KOPT-K1 (cell line): Measurements from ENCODE around the gene DNAI4.
"Not testable (repeated sequence)": the region's sequence is repeated elsewhere in the genome, so short reads cannot be mapped to it uniquely, and the experiment has no call there.

Experiments used
- H3K27ac ChIP-seq: fragments of 200-600 bp; sonication (generic); 2 replicates; pipeline ENCODE4 v1.5.1; 2016; ENCODE audit warnings: antibody characterized with exemption, mild to moderate bottlenecking, low read depth, low read length; ENCODE audit not compliant: poor library complexity, severe bottlenecking
- H3K36me3 ChIP-seq: fragments of 200-600 bp; sonication (generic); 2 replicates; pipeline ENCODE4 v1.5.1; 2017; ENCODE audit warnings: antibody characterized with exemption, mild to moderate bottlenecking, low read length, moderate library complexity; ENCODE audit not compliant: insufficient read depth
- H3K9me3 ChIP-seq: fragments of 200-600 bp; sonication (generic); 2 replicates; pipeline ENCODE4 v1.5.1; 2017; ENCODE audit warnings: antibody characterized with exemption, low read length, mild to moderate bottlenecking; ENCODE audit not compliant: insufficient read depth, poor library complexity, severe bottlenecking

The DNAI4 gene

DNA sequence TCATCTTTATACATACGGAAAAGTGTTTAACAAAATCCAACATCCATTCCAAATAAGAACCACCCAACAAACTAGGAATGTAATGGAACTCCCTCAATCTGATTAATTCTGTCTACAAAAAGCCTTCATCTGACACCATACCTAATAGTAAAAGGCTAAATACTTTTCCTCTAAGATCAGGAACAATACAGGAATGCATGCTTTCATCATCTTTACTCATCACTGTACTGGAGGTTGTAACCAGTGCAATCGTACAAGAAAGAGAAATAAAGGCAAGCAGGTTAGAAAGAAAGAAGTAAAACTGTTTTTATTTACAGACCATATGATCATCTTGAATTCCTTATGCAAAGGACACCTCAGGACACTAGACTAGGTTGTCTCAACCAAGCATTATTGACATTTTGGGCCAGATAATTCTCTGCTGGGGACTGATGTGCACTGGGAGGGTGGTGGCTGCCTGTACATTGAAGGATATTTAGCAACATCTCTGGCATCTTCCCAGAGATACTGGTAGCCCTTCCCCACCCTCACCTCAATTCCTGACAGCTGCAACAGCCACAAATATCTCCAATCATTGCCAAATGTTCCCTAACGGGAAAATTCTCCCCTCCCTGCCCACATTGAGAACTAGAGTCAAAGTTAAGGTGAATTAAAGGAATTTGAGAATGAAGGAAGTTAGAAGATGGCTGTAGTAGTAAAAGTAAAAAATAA lies 93.0 kb downstream of the DNAI4 start:
- no peaks in the 10 kb centered on the region for H3K9me3 ChIP-seq
- no peaks in the 10 kb centered on the region for H3K36me3 ChIP-seq
- H3K27ac ChIP-seq: no peak overlapping the region

DNA sequence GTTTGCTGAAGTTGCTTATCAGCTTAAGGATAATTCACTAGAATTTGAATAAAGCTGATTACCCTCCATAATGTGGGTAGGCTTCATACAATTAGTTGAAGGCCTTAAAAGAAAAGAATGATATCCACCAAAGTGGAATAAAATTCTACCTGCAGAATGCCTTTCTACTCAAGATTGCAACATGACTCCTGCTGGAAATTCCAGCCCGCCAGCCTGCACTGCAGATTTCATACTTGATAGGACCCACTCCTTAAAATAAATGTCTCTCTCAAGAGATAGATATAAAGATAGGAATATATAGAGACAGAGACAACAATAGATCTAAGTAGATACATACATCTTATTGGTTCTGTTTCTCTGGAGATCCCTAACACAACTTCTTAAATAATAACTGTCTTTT lies 99.9 kb downstream of the DNAI4 start:
- no peak overlapping the region for H3K27ac ChIP-seq
- no peaks in the 10 kb centered on the region for H3K9me3 ChIP-seq

DNA sequence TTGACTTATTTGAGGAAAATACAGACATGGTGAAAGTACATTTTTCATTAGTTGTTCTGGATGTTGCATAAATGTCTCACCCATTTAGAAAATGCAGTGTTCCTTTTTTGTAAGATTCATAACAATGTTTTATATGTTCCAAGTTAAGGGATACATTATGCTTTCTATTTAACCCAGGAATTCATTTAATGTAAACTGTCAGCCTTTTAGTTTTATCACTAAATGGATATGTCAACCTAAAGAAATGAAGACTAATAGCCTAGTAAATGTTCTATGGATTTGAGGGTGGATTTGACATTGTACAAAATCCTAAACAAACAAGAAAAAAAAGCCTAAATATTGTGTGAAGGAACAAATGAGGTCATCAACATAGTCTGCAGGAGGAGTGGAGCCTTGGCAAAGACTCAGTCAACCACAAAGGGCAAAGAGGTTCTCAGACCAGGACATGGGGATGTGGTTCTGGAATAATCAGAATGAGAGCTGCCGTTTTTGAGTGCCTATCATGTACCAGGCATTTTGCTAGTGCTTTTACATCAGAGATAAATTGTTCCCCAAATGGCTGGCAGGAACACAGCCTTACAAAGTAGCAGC lies 114.8 kb downstream of the DNAI4 start:
- Histone ChIP-seq H3K27ac (no peak overlapping the region), H3K36me3 (no peaks in the 10 kb centered on the region), H3K9me3 (no peaks in the 10 kb centered on the region)

More for the DNA sequence above, 99.9 kb downstream of the DNAI4 start:
- H3K36me3 ChIP-seq: no peaks in the 10 kb centered on the region

- Histone ChIP-seq H3K9me3 (no peaks in the 10 kb centered on the region), H3K36me3 (no peaks in the 10 kb centered on the region), H3K27ac (no peak overlapping the region)
Measured at GRCh38 chr1:66809245-66809644, 115.4 kb downstream of the DNAI4 start.

DNA sequence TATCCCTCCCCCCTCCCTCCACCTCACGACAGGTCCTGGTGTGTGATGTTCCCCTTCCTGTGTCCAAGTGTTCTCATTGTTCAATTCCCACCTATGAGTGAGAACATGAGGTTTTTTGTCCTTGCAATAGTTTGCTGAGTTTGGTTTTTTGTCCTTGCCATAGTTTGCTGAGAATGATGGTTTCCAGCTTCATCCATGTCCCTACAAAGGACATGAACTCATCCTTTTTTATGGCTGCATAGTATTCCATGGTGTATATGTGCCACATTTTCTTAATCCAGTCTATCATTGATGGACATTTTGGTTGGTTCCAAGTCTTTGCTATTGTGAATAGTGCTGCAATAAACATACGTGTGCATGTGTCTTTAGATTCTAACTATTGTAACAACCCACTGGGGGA lies 128.8 kb downstream of the DNAI4 start:
- H3K27ac ChIP-seq, H3K9me3 ChIP-seq, H3K36me3 ChIP-seq: not testable (repeated sequence)

DNA sequence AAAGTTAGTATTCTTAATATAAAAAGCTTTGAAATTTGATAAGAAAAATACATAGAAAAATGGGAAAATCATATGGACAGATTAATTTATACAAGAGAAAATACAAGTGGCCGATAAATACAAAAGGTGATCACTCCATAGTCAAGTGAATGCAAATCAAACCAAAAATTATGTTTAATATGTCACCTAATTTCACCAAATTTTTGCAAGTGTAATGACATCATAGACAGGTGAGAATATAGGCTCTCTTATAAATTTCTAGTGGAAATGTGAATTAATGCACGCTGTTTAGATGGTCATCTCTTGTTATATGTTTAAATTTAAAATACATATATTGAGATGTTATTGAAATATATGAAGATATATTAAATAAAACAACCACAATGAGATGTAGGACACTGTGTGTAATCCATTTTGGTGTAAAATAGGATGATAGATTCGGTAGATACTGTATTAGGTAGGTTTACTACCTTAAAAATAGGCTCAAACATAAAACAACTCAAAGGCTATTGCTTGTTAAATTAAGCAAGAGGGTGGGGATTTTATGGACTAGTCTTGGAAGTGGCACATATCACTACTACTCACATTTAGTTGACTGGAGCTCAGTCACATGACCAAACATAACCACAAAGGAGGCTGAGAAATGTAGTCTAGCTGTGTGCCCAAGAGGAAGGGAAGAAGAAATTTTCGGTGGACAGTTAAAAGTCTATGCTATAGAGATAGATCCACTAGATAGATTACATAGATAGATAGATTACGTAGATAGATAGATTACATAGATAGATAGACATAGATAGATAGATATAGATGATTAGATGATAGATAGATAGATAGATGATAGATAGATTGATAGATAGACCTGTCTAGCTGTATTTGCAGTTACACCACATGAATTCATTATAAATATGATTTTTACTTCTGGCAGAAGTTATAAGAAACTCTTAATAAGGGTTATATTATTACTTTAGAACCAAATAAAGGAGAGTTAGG lies 132.7 kb downstream of the DNAI4 start:
- H3K36me3 ChIP-seq: no peaks in the 10 kb centered on the region
- no peak overlapping the region for H3K27ac ChIP-seq
- no peaks in the 10 kb centered on the region for H3K9me3 ChIP-seq

GRCh38 chr1:66788231-66788939 lies 136.3 kb downstream of the DNAI4 start:
- H3K9me3 ChIP-seq: no peaks in the 10 kb centered on the region
- no peaks in the 10 kb centered on the region for H3K36me3 ChIP-seq
- H3K27ac ChIP-seq: no peak overlapping the region

- Histone ChIP-seq H3K36me3 (no peaks in the 10 kb centered on the region), H3K27ac (no peak overlapping the region), H3K9me3 (no peaks in the 10 kb centered on the region)
Measured at GRCh38 chr1:66787641-66788040, 137.0 kb downstream of the DNAI4 start.

DNA sequence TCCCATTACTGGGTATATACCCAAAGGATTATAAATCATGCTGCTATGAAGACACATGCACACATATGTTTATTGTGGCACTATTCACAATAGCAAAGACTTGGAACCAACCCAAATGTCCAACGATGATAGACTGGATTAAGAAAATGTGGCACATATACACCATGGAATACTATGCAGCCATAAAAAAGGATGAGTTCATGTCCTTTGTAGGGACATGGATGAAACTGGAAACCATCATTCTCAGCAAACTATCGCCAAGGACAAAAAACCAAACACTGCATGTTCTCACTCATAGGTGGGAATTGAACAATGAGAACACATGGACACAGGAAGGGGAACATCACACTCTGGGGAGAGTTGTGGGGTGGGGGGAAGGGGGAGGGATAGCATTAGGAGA lies 138.9 kb downstream of the DNAI4 start:
- not testable (repeated sequence) for H3K9me3 ChIP-seq, H3K27ac ChIP-seq, H3K36me3 ChIP-seq

GRCh38 chr1:66779475-66780078 lies 145.1 kb downstream of the DNAI4 start:
- H3K36me3 ChIP-seq: no peaks in the 10 kb centered on the region
- H3K27ac ChIP-seq: no peak overlapping the region
- H3K9me3 ChIP-seq: no peaks in the 10 kb centered on the region

GRCh38 chr1:66778969-66779368 lies 145.7 kb downstream of the DNAI4 start:
- Histone ChIP-seq H3K9me3 (no peaks in the 10 kb centered on the region), H3K36me3 (no peaks in the 10 kb centered on the region), H3K27ac (no peak overlapping the region)

GRCh38 chr1:66778266-66778665 lies 146.4 kb downstream of the DNAI4 start:
- Histone ChIP-seq H3K9me3 (no peaks in the 10 kb centered on the region), H3K36me3 (no peaks in the 10 kb centered on the region), H3K27ac (no peak overlapping the region)

GRCh38 chr1:66777831-66778230 lies 146.8 kb downstream of the DNAI4 start:
- Histone ChIP-seq H3K9me3 (no peaks in the 10 kb centered on the region), H3K36me3 (no peaks in the 10 kb centered on the region), H3K27ac (no peak overlapping the region)

GRCh38 chr1:66775646-66776045 lies 149.0 kb downstream of the DNAI4 start:
- Histone ChIP-seq H3K27ac (no peak overlapping the region), H3K36me3 (no peaks in the 10 kb centered on the region), H3K9me3 (no peaks in the 10 kb centered on the region)
